Measurements from ENCODE around the gene IGLL5. TPM values are rescaled to one million over a fixed set of nuclear protein-coding genes. Genes with fewer than 3 reads are reported as not detected.
A peak's percentile ranks its signal among the peaks of the same experiment; 100 is the strongest.

IGLL5 gene
- total RNA-seq, 1 donor from 2014 or later: not detected

- no peak for TF ChIP-seq CTCF (IDR thresholded peaks at IDR 0.05)
- no peaks in the 10 kb centered on the region for H3K9me3 Mint-ChIP-seq (ENCODE audit: unreplicated experiment)
- DNase-seq (ENCODE audit: extremely low spot score, unreplicated experiment): no peak
- H3K4me3 Mint-ChIP-seq (ENCODE audit: unreplicated experiment): no peak overlapping the region
- H3K36me3 Mint-ChIP-seq (ENCODE audit: unreplicated experiment): no peaks in the 10 kb centered on the region
- peaks cover 17% of the 10 kb centered on the region for H3K27me3 Mint-ChIP-seq (ENCODE audit: unreplicated experiment)
- H3K4me1 Mint-ChIP-seq (ENCODE audit: unreplicated experiment): no peaks in the 10 kb centered on the region
- H3K27ac Mint-ChIP-seq (ENCODE audit: unreplicated experiment): no peak overlapping the region
Observed at GRCh38 chr22:22938672-22939587, 51.3 kb downstream of the IGLL5 start.

- DNase-seq (ENCODE audit: extremely low spot score, unreplicated experiment): no peak
- Mint-ChIP-seq H3K4me1 (ENCODE audit: unreplicated experiment) (no peaks in the 10 kb centered on the region), H3K4me3 (ENCODE audit: unreplicated experiment) (no peak overlapping the region), H3K9me3 (ENCODE audit: unreplicated experiment) (no peaks in the 10 kb centered on the region), H3K27ac (ENCODE audit: unreplicated experiment) (no peak overlapping the region), H3K36me3 (ENCODE audit: unreplicated experiment) (no peaks in the 10 kb centered on the region), H3K27me3 (ENCODE audit: unreplicated experiment) (peaks cover 17% of the 10 kb centered on the region)
- no peak for TF ChIP-seq CTCF (IDR thresholded peaks at IDR 0.05)
Observed at GRCh38 chr22:22939588-22940368, 52.2 kb downstream of the IGLL5 start.

GRCh38 chr22:22940961-22941605, 53.5 kb downstream of the IGLL5 start:
- Mint-ChIP-seq H3K4me3 (ENCODE audit: unreplicated experiment) (no peak overlapping the region), H3K36me3 (ENCODE audit: unreplicated experiment) (no peaks in the 10 kb centered on the region), H3K27me3 (ENCODE audit: unreplicated experiment) (peaks cover 17% of the 10 kb centered on the region), H3K9me3 (ENCODE audit: unreplicated experiment) (no peaks in the 10 kb centered on the region), H3K27ac (ENCODE audit: unreplicated experiment) (no peak overlapping the region), H3K4me1 (ENCODE audit: unreplicated experiment) (no peaks in the 10 kb centered on the region)
- no peak for TF ChIP-seq CTCF (IDR thresholded peaks at IDR 0.05)
- peak; percentile 67 for DNase-seq (ENCODE audit: extremely low spot score, unreplicated experiment)

- Mint-ChIP-seq H3K4me1 (ENCODE audit: unreplicated experiment) (no peaks in the 10 kb centered on the region), H3K27ac (ENCODE audit: unreplicated experiment) (no peak overlapping the region), H3K36me3 (ENCODE audit: unreplicated experiment) (no peaks in the 10 kb centered on the region), H3K4me3 (ENCODE audit: unreplicated experiment) (no peak overlapping the region), H3K9me3 (ENCODE audit: unreplicated experiment) (no peaks in the 10 kb centered on the region), H3K27me3 (ENCODE audit: unreplicated experiment) (peaks cover 15% of the 10 kb centered on the region)
- no peak for TF ChIP-seq CTCF (IDR thresholded peaks at IDR 0.05)
- peak; percentile 78 for DNase-seq (ENCODE audit: extremely low spot score, unreplicated experiment)
Observed at GRCh38 chr22:22941831-22942510, 54.4 kb downstream of the IGLL5 start.

Measured in osteocyte (in vitro differentiated cells).